GM12891 (cell line): Measurements from ENCODE around the gene PTPN14.
A peak's percentile ranks its signal among the peaks of the same experiment; 100 is the strongest.

Experiments
- DNase-seq: peaks from one replicate; pipeline ENCODE4 v3.0.0; 2011; ENCODE audit warnings: low spot score; ENCODE audit not compliant: insufficient read length
- FAIRE-seq: peaks from 2 replicates; lab custom pipeline; 2011; peaks lifted over from hg19 to GRCh38; lab: Jason Lieb, UNC
- PAX5 ChIP-seq: IDR thresholded peaks from 2 replicates; pipeline ENCODE4 v1.6.1; 2011; ENCODE audit warnings: low read length, moderate library complexity, mild to moderate bottlenecking; ENCODE audit not compliant: insufficient read depth, severe bottlenecking
- POLR2A ChIP-seq: IDR thresholded peaks from 2 replicates; pipeline ENCODE4 v1.6.1; 2011; ENCODE audit warnings: low read depth, low read length, control low read depth
- POLR2AphosphoS5 ChIP-seq: IDR thresholded peaks from 2 replicates; pipeline ENCODE4 v1.6.1; 2011; ENCODE audit warnings: low read depth, low read length, control low read depth
- POU2F2 ChIP-seq: IDR thresholded peaks from 2 replicates; pipeline ENCODE4 v1.6.1; 2011; ENCODE audit warnings: low read depth, mild to moderate bottlenecking, control low read depth, low read length, moderate library complexity
- SPI1 ChIP-seq: IDR thresholded peaks from 2 replicates; pipeline ENCODE4 v1.6.1; 2011; ENCODE audit warnings: low read depth, low read length, control low read depth
- TAF1 ChIP-seq: IDR thresholded peaks from 2 replicates; pipeline ENCODE4 v1.6.1; 2011; ENCODE audit warnings: low read depth, low read length, control low read depth

Gene PTPN14

GRCh38 chr1:214337015-214337414 lies 214.4 kb downstream of the PTPN14 start:
- FAIRE-seq (no peak), DNase-seq (no peak)
- TF ChIP-seq SPI1 (no peak), TAF1 (no peak), POLR2AphosphoS5 (no peak), PAX5 (no peak), POU2F2 (no peak), POLR2A (no peak)

GRCh38 chr1:214335567-214335966 lies 215.8 kb downstream of the PTPN14 start:
- DNase-seq, result no peak
- TF ChIP-seq PAX5 (no peak), POLR2A (no peak), SPI1 (no peak), TAF1 (no peak), POU2F2 (no peak), POLR2AphosphoS5 (no peak)
- FAIRE-seq, result no peak

DNA sequence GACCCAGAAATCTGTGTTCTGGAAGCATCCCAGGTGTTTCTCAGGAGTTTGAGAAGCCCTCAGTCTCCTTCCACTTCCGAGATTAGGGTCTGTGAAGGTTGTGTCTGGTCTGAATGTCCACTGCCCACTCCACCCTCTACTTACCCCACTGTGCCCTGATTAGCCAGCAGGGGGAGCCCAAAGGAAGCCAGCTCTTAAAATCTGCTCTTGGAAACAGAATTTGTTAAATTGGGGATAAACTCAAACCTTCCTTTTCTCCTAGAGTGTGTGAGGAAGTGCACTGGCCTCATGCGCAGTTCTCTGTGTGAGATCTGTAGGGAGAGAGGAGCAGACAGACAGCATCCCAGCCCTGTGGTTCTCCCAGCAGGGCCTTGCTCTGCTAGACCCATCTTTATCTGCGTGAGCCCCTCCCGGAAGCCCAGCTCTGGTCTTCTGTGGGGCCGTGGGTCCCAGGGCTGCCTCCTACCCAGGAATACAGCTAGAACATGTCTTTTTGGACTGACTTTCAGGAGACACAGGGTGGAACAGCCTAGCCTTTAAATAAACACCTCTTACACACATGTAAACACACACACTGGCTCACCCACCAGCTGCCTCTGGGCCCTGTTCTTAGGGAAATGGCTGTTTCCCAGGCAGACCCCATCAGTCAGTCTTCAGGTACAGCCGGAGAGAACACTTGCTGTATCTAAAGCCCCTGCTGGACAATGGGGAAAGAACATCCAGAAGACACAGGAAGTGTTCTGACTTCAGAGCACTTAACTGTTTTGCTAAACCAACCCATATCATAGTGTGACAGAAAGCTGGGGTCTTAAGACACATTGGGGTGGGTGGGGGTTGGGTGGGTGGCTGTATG lies 218.2 kb downstream of the PTPN14 start:
- FAIRE-seq (peak; percentile 64), DNase-seq (peak; percentile 32)
- TF ChIP-seq PAX5 (no peak), POLR2A (no peak), TAF1 (no peak), SPI1 (no peak), POLR2AphosphoS5 (no peak), POU2F2 (no peak)

DNA sequence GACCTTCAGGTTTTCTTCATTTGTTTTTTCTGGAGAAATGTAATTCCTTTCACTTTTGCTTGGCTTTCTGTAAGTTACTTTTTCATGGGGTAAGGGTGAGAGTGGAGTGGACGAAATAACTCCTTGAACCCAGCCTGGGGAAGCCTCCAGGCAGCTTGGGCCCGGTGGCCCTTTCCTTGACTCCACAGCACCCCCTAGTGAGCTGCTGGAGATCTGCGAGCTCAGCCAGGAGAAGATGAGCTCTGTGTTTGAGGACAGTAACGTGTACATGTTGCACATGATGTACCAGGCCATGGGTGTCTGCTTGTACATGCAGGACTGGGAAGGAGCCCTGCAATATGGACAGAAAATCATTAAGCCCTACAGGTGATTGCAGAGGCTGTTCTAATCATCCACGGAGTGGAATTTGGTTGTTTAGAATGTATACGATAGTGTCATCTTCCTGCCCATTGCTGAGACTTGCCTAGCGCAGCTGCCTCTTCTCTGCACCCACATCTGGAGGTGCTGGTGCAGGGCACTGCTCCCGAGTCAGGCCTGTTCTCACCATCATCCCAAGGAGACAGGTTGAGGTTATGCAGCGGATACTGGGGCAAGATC lies 219.5 kb downstream of the PTPN14 start:
- peak; percentile 56 for DNase-seq
- TF ChIP-seq TAF1, result no peak
- TF ChIP-seq POLR2A, result no peak
- no peak for TF ChIP-seq POLR2AphosphoS5
- TF ChIP-seq POU2F2, result no peak
- TF ChIP-seq SPI1, result no peak
- TF ChIP-seq PAX5, result no peak
- peak; percentile 85 for FAIRE-seq

- no peak for FAIRE-seq
- no peak for DNase-seq
- TF ChIP-seq TAF1 (no peak), POLR2A (no peak), POLR2AphosphoS5 (no peak), SPI1 (no peak), PAX5 (no peak), POU2F2 (no peak)
These were observed 220.2 kb downstream of the PTPN14 start for GRCh38 chr1:214331180-214331579.

DNA sequence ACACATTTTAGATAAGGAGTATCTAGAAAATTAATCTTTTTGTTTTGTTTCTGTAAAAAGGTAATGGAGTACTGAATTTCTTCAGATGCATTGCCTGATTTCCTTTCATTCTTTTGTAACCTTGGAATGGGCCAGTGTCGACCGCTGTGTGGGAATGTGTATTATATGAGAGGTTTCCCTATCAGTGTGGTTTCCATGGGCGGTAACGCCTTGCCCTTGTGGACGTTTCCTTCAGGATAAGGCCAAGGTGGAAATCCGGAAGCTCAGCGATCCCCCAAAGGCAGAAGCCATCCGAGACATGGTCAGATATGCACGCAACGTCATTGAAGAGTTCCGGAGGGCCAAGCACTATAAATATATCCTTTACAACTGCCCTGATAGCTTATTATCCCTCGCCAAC lies 220.7 kb downstream of the PTPN14 start:
- TF ChIP-seq POU2F2, result no peak
- no peak for TF ChIP-seq POLR2A
- TF ChIP-seq SPI1, result no peak
- TF ChIP-seq TAF1, result no peak
- no peak for TF ChIP-seq PAX5
- no peak for TF ChIP-seq POLR2AphosphoS5

DNA sequence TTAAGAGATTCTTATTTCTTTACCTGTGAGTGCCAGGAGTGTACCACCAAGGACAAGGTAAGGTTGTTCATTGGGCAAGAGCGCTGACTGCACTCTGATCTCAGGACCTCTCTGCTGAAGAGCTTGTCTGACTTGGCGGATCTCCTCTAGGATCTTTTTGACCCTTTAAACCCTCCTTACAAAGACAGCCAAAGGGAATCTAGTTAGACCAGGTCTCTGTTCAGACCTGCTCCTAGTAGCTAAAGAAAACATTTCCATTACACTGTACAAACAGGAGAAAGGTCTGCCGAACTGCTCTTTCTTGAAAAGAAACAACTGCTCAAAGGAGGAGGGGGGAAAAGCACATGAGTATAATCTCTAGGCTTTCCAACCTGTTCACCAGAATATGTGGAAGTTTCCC lies 221.2 kb downstream of the PTPN14 start:
- TF ChIP-seq SPI1 (no peak), POLR2A (no peak), POU2F2 (no peak), POLR2AphosphoS5 (no peak)
- DNase-seq (no peak), FAIRE-seq (no peak)

More for the DNA sequence above, 220.7 kb downstream of the PTPN14 start:
- FAIRE-seq (no peak), DNase-seq (no peak)

DNA sequence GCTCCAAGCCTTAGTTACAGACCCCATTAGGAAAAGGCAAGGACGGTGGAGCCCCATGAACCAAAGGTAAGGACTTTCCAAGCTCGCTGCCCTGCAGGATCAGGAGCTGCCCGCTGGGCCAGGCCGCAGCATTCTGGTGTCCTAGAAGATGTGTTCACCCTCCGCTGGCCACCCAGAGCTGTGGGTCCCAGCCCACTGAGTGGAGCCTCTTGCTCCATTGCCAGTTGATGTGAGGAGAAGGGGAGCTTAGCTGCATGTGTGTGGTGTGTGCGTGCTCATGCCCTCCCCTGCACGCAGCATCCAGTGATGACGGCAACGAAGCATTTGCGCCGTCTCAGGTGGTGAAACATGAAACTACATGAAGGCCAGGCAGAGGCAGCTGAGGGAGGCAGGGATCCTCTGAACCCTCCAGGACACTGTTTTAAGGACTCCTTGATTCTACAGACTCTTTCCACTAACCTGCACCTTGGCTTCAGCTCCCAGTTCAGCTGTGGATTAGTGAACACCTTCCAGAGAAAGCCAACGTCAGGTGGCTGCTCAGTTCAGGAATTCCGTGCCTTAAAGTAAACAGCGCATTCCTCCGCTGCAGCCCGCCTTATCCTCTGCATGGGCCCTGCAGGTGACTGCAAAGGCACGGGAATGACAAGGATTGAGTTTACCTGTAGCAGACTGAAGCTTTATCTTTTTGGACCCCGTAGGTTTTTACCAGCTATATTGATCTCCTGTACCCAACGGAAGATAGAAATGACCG lies 221.8 kb downstream of the PTPN14 start:
- FAIRE-seq (no peak), DNase-seq (no peak)
- no peak for TF ChIP-seq POLR2A
- TF ChIP-seq SPI1, result no peak
- no peak for TF ChIP-seq POLR2AphosphoS5
- no peak for TF ChIP-seq POU2F2
- no peak for TF ChIP-seq TAF1
- TF ChIP-seq PAX5, result no peak

GRCh38 chr1:214328770-214329469 lies 222.5 kb downstream of the PTPN14 start:
- peak; percentile 56 for DNase-seq
- no peak for TF ChIP-seq POU2F2
- no peak for TF ChIP-seq PAX5
- no peak for TF ChIP-seq POLR2A
- no peak for TF ChIP-seq POLR2AphosphoS5
- FAIRE-seq, result peak; percentile 91
